ENCODE data around the gene MBP. TPM values are rescaled to one million over a fixed set of nuclear protein-coding genes. Genes with fewer than 3 reads are reported as not detected.

Gene MBP
- total and polyA plus RNA-seq, 5 donors from 2014 or later = 134 to 172 (median 143) TPM

DNA sequence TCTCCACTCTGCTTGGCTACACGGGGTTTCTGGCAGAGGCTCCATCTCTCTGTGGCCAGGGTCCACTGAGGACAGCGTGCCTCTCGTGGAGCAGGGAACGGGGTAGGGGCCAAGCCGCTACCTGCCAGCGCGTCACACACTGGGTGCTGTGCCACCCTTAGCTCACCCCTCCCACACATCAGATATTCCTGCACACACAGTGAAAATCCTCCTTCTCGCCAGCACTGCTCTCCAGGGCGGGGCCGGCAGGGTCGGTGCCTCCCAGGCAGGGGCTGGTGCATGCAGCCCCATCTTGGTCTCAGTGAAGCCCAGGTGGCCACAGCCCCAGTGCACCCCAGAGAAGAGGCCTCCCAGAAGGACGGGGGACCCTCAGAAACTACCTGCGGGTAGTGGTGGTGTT is 124.6 kb downstream of the MBP start:
- Mint-ChIP-seq H3K27ac (peak overlapping the region in 1 of 3 donors; percentile 26), H3K36me3 (peaks cover 28% of the 10 kb centered on the region), H3K4me3 (no peak overlapping the region), H3K27me3 (no peaks in the 10 kb centered on the region), H3K4me1 (peaks cover 6 to 51% (median 14%) of the 10 kb centered on the region in 4 donors), H3K9me3 (peaks cover 0 to 1% (median 0%) of the 10 kb centered on the region in 7 donors)
- Histone ChIP-seq H3K27me3 (ENCODE audit: control insufficient read depth, insufficient read depth, low read length) (no peaks in the 10 kb centered on the region), H3K4me1 (ENCODE audit: control insufficient read depth, insufficient read depth, low read length, poor library complexity, severe bottlenecking) (peaks cover 11% of the 10 kb centered on the region), H3K9me3 (ENCODE audit: control insufficient read depth in 2 of 2, low read length in 2 of 2) (no peaks in the 10 kb centered on the region), H3K4me3 (ENCODE audit: low read depth, low read length) (no peak overlapping the region), H3K27ac (ENCODE audit: insufficient read depth, low read length, poor library complexity, severe bottlenecking) (no peak overlapping the region), H3K36me3 (ENCODE audit: control insufficient read depth, insufficient read depth, low read length) (peaks cover 36% of the 10 kb centered on the region)
- ATAC-seq (ENCODE audit: low read depth in 2 of 2) = no peak
- no peak for DNase-seq

- H3K4me3 ChIP-seq (ENCODE audit: low read depth, low read length) = no peak overlapping the region
- Mint-ChIP-seq H3K27me3 (no peaks in the 10 kb centered on the region), H3K36me3 (peaks cover 28% of the 10 kb centered on the region), H3K9me3 (peaks cover 0 to 1% (median 0%) of the 10 kb centered on the region in 7 donors), H3K27ac (peak overlapping the region in 2 of 3 donors; percentile 26 to 32), H3K4me3 (no peak overlapping the region), H3K4me1 (peaks cover 6 to 45% (median 13%) of the 10 kb centered on the region in 4 donors)
- ATAC-seq (ENCODE audit: low read depth in 2 of 2) = no peak
- peaks cover 11% of the 10 kb centered on the region for H3K4me1 ChIP-seq (ENCODE audit: control insufficient read depth, insufficient read depth, low read length, poor library complexity, severe bottlenecking)
- H3K27me3 ChIP-seq (ENCODE audit: control insufficient read depth, insufficient read depth, low read length) = no peaks in the 10 kb centered on the region
- no peak overlapping the region for H3K27ac ChIP-seq (ENCODE audit: insufficient read depth, low read length, poor library complexity, severe bottlenecking)
- DNase-seq = no peak
- H3K9me3 ChIP-seq (ENCODE audit: control insufficient read depth in 2 of 2, low read length in 2 of 2) = no peaks in the 10 kb centered on the region
- peaks cover 29% of the 10 kb centered on the region for H3K36me3 ChIP-seq (ENCODE audit: control insufficient read depth, insufficient read depth, low read length)
These were observed 125.3 kb downstream of the MBP start for GRCh38 chr18:77007251-77007650.

GRCh38 chr18:77006305-77007175 is 126.0 kb downstream of the MBP start:
- H3K4me1 Mint-ChIP-seq = peaks cover 6 to 39% (median 10%) of the 10 kb centered on the region in 4 donors
- H3K36me3 Mint-ChIP-seq = peaks cover 20% of the 10 kb centered on the region
- peaks cover 0 to 1% (median 0%) of the 10 kb centered on the region in 7 donors for H3K9me3 Mint-ChIP-seq
- H3K27me3 Mint-ChIP-seq = no peaks in the 10 kb centered on the region
- DNase-seq = no peak
- no peaks in the 10 kb centered on the region for H3K9me3 ChIP-seq (ENCODE audit: control insufficient read depth in 2 of 2, low read length in 2 of 2)
- H3K36me3 ChIP-seq (ENCODE audit: control insufficient read depth, insufficient read depth, low read length) = peaks cover 24% of the 10 kb centered on the region
- H3K4me3 ChIP-seq (ENCODE audit: low read depth, low read length) = no peak overlapping the region
- H3K27ac ChIP-seq (ENCODE audit: insufficient read depth, low read length, poor library complexity, severe bottlenecking) = no peak overlapping the region
- peak overlapping the region in 1 of 3 donors; percentile 48 for H3K27ac Mint-ChIP-seq
- H3K27me3 ChIP-seq (ENCODE audit: control insufficient read depth, insufficient read depth, low read length) = no peaks in the 10 kb centered on the region
- H3K4me3 Mint-ChIP-seq = no peak overlapping the region
- peaks cover 11% of the 10 kb centered on the region for H3K4me1 ChIP-seq (ENCODE audit: control insufficient read depth, insufficient read depth, low read length, poor library complexity, severe bottlenecking)
- no peak for ATAC-seq (ENCODE audit: low read depth in 2 of 2)

GRCh38 chr18:77005651-77006195 is 126.9 kb downstream of the MBP start:
- Histone ChIP-seq H3K4me3 (ENCODE audit: low read depth, low read length) (no peak overlapping the region), H3K4me1 (ENCODE audit: control insufficient read depth, insufficient read depth, low read length, poor library complexity, severe bottlenecking) (peaks cover 11% of the 10 kb centered on the region), H3K9me3 (ENCODE audit: control insufficient read depth in 2 of 2, low read length in 2 of 2) (no peaks in the 10 kb centered on the region), H3K27me3 (ENCODE audit: control insufficient read depth, insufficient read depth, low read length) (no peaks in the 10 kb centered on the region), H3K36me3 (ENCODE audit: control insufficient read depth, insufficient read depth, low read length) (peaks cover 16% of the 10 kb centered on the region), H3K27ac (ENCODE audit: insufficient read depth, low read length, poor library complexity, severe bottlenecking) (no peak overlapping the region)
- ATAC-seq (ENCODE audit: low read depth in 2 of 2) (no peak), DNase-seq (no peak)
- H3K4me3 Mint-ChIP-seq = no peak overlapping the region
- no peaks in the 10 kb centered on the region for H3K27me3 Mint-ChIP-seq
- peaks cover 12% of the 10 kb centered on the region for H3K36me3 Mint-ChIP-seq
- H3K9me3 Mint-ChIP-seq = peaks cover 0 to 1% (median 0%) of the 10 kb centered on the region in 7 donors
- peaks cover 4 to 39% (median 8%) of the 10 kb centered on the region in 4 donors for H3K4me1 Mint-ChIP-seq
- no peak overlapping the region for H3K27ac Mint-ChIP-seq

GRCh38 chr18:77004555-77005380 is 127.8 kb downstream of the MBP start:
- DNase-seq = peak in 1 of 3 donors; percentile 24
- H3K27ac ChIP-seq (ENCODE audit: insufficient read depth, low read length, poor library complexity, severe bottlenecking) = no peak overlapping the region

DNA sequence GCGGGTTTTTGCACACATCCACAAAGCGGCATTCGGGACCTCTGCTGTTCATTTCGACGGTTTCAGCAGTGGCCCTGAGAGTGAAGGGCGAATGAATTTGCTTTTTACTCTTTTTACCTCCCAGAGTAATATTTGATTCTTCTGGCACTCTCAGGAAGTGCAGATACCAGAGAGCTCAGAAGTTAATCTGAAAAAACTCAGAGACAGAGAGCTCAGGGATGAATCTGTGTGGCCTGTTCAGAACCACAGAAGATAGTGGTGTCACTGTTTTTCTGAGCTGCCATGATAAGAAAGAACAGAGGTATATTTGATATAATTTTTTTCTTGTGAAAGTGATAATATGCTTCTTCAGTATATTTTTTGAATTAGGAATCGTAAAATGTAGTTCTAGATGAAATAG is 129.3 kb downstream of the MBP start:
- H3K4me1 ChIP-seq (ENCODE audit: control insufficient read depth, insufficient read depth, low read length, poor library complexity, severe bottlenecking) = peaks cover 11% of the 10 kb centered on the region
- no peak for DNase-seq
- no peaks in the 10 kb centered on the region for H3K27me3 ChIP-seq (ENCODE audit: control insufficient read depth, insufficient read depth, low read length)
- peaks cover 4% of the 10 kb centered on the region for H3K36me3 Mint-ChIP-seq
- no peak overlapping the region for H3K27ac ChIP-seq (ENCODE audit: insufficient read depth, low read length, poor library complexity, severe bottlenecking)
- peak overlapping the region in 1 of 3 donors; percentile 79 for H3K27ac Mint-ChIP-seq
- no peaks in the 10 kb centered on the region for H3K27me3 Mint-ChIP-seq
- no peaks in the 10 kb centered on the region for H3K9me3 Mint-ChIP-seq
- H3K4me3 ChIP-seq (ENCODE audit: low read depth, low read length) = no peak overlapping the region
- H3K4me1 Mint-ChIP-seq = peaks cover 8 to 40% (median 11%) of the 10 kb centered on the region in 4 donors
- no peaks in the 10 kb centered on the region for H3K9me3 ChIP-seq (ENCODE audit: control insufficient read depth in 2 of 2, low read length in 2 of 2)
- no peak overlapping the region for H3K4me3 Mint-ChIP-seq
- no peak for ATAC-seq (ENCODE audit: low read depth in 2 of 2)
- peaks cover 3% of the 10 kb centered on the region for H3K36me3 ChIP-seq (ENCODE audit: control insufficient read depth, insufficient read depth, low read length)

More at GRCh38 chr18:77004555-77005380, 127.8 kb downstream of the MBP start:
- H3K4me1 ChIP-seq (ENCODE audit: control insufficient read depth, insufficient read depth, low read length, poor library complexity, severe bottlenecking) = peaks cover 11% of the 10 kb centered on the region
- no peak overlapping the region for H3K4me3 ChIP-seq (ENCODE audit: low read depth, low read length)
- H3K4me1 Mint-ChIP-seq = peaks cover 8 to 46% (median 11%) of the 10 kb centered on the region in 4 donors
- peak overlapping the region; percentile 66 to 79 (median 79) for H3K27ac Mint-ChIP-seq
- ATAC-seq (ENCODE audit: low read depth in 2 of 2) = peak in 1 of 2 donors; percentile 15
- H3K4me3 Mint-ChIP-seq = peak overlapping the region in 2 of 4 donors; percentile 11 to 44
- no peaks in the 10 kb centered on the region for H3K9me3 ChIP-seq (ENCODE audit: control insufficient read depth in 2 of 2, low read length in 2 of 2)
- peaks cover 12% of the 10 kb centered on the region for H3K36me3 ChIP-seq (ENCODE audit: control insufficient read depth, insufficient read depth, low read length)
- peaks cover 4% of the 10 kb centered on the region for H3K36me3 Mint-ChIP-seq
- H3K27me3 ChIP-seq (ENCODE audit: control insufficient read depth, insufficient read depth, low read length) = no peaks in the 10 kb centered on the region
- no peaks in the 10 kb centered on the region for H3K9me3 Mint-ChIP-seq
- H3K27me3 Mint-ChIP-seq = no peaks in the 10 kb centered on the region

GRCh38 chr18:77002496-77002895 is 130.1 kb downstream of the MBP start:
- ATAC-seq (ENCODE audit: low read depth in 2 of 2) (no peak), DNase-seq (no peak)
- peak overlapping the region in 1 of 3 donors; percentile 18 for H3K27ac Mint-ChIP-seq
- H3K36me3 Mint-ChIP-seq = peaks cover 2% of the 10 kb centered on the region
- peaks cover 8 to 39% (median 11%) of the 10 kb centered on the region in 4 donors for H3K4me1 Mint-ChIP-seq
- Histone ChIP-seq H3K9me3 (ENCODE audit: control insufficient read depth in 2 of 2, low read length in 2 of 2) (no peaks in the 10 kb centered on the region), H3K36me3 (ENCODE audit: control insufficient read depth, insufficient read depth, low read length) (peaks cover 3% of the 10 kb centered on the region), H3K27ac (ENCODE audit: insufficient read depth, low read length, poor library complexity, severe bottlenecking) (no peak overlapping the region), H3K4me3 (ENCODE audit: low read depth, low read length) (no peak overlapping the region), H3K27me3 (ENCODE audit: control insufficient read depth, insufficient read depth, low read length) (no peaks in the 10 kb centered on the region), H3K4me1 (ENCODE audit: control insufficient read depth, insufficient read depth, low read length, poor library complexity, severe bottlenecking) (peaks cover 11% of the 10 kb centered on the region)
- no peaks in the 10 kb centered on the region for H3K9me3 Mint-ChIP-seq
- no peak overlapping the region for H3K4me3 Mint-ChIP-seq
- H3K27me3 Mint-ChIP-seq = no peaks in the 10 kb centered on the region

Measured in CD4-positive, CD25-positive, alpha-beta regulatory T cell (primary cell).